Gastrocnemius medialis (tissue), 4 donors: Measurements from ENCODE around the gene TBC1D30. TPM values are rescaled to one million over a fixed set of nuclear protein-coding genes. Genes with fewer than 3 reads are reported as not detected.
"Not testable (repeated sequence)": the region's sequence is repeated elsewhere in the genome, so short reads cannot be mapped to it uniquely, and the experiment has no call there.

Experiments used
- ATAC-seq, 2 donors: fragments of 150-250 bp; one replicate each; pipeline ENCODE4 v1.9.1; 2016
- DNase-seq, 2 donors: peaks; one replicate each; pipeline ENCODE4 v3.0.0-alpha.2; 2019
- H3K27ac ChIP-seq, 4 donors: fragments of 200-600 bp; sonication (generic); 1 replicate in 1 of 4; 2 replicates in 3 of 4; pipeline ENCODE4 v1.5.1; 2016 to 2018; ENCODE audit warnings: mild to moderate bottlenecking in 2 of 4, moderate library complexity in 1 of 4
- H3K27me3 ChIP-seq, 3 donors: fragments of 200-600 bp; sonication (generic) in 2 of 3; 1 replicate in 1 of 3; 2 replicates in 2 of 3; pipeline versions ENCODE4 v1.5.1 to v1.6.0; 2016 to 2019; ENCODE audit warnings: mild to moderate bottlenecking in 1 of 3, moderate library complexity in 1 of 3
- H3K36me3 ChIP-seq, 2 donors: fragments of 200-600 bp; sonication (generic) in 1 of 2; one replicate each; pipeline ENCODE4 v1.5.1; 2017 to 2018
- H3K4me1 ChIP-seq, 2 donors: fragments of 200-600 bp; sonication (generic) in 1 of 2; one replicate each; pipeline ENCODE4 v1.5.1; 2016 to 2017; ENCODE audit warnings: mild to moderate bottlenecking in 2 of 2
- H3K4me3 ChIP-seq, 4 donors: fragments of 200-600 bp; sonication (generic) in 3 of 4; 1 replicate in 1 of 4; 2 replicates in 3 of 4; pipeline ENCODE4 v1.5.1; 2016 to 2019; ENCODE audit warnings: mild to moderate bottlenecking in 2 of 4
- H3K9me3 ChIP-seq, 3 donors: fragments of 200-600 bp; sonication (generic) in 2 of 3; 1 replicate in 1 of 3; 2 replicates in 2 of 3; pipeline ENCODE4 v1.5.1; 2016 to 2019
- CTCF ChIP-seq, 5 experiments: fragments of 450-650 bp in 3 of 5; fragments of 200-600 bp in 2 of 5; sonication (generic) in 2 of 5; IDR thresholded peaks in 4 of 5; conservative IDR thresholded peaks in 1 of 5; 1 replicate in 4 of 5; 2 replicates in 1 of 5; pipeline ENCODE4 v1.5.1; 2016 to 2019; ENCODE audit warnings: antibody characterized with exemption in 5 of 5, mild to moderate bottlenecking in 3 of 5, moderate library complexity in 3 of 5
- POLR2A ChIP-seq, 2 donors: fragments of 450-650 bp; IDR thresholded peaks; one replicate each; pipeline ENCODE4 v1.6.1; 2017; ENCODE audit warnings: antibody characterized with exemption in 2 of 2, mild to moderate bottlenecking in 2 of 2, moderate library complexity in 2 of 2
- in situ Hi-C, 4 donors: fragments of 200-750 bp; cut with MboI; loops; one replicate each; pipeline versions ENCODE4 v1.15.0 to v1.8.0; 2017; ENCODE audit warnings: low sequenced_read_pairs in 4 of 4
- intact Hi-C: fragments of 100-400 bp; cut with DNase I; formaldehyde crosslinking; loops from one replicate; pipeline ENCODE4 v1.15.1; 2023; ENCODE audit warnings: low total_unique reads
- total RNA-seq, 4 donors: library from RNA; depleted of rRNA; stranded (reverse); fragments of >200 nt; gene quantifications; one replicate each; pipeline versions ENCODE4 v1.1.0 to v1.2.3, GENCODE V29; 2016

TBC1D30 gene
- 1 to 10 TPM in 1 of 4 donors, under 1 TPM in 3; 0.07 to 3.8 (median 0.87) TPM for total RNA-seq

GRCh38 chr12:64824500-64825142 lies at the start of gene TBC1D30:
Gene TBC1D30 (plus strand): TSS chr12:64824647. CDS start chr12:64824880, 233 bp downstream.
- H3K27ac ChIP-seq, result no peak within 1 kb of the TSS
- peaks cover 42 to 58% (median 44%) of the 10 kb centered on the region in 3 donors for H3K27me3 ChIP-seq
- in situ Hi-C loops (no loop called here), intact Hi-C loops (no loop called here)
- H3K4me1 ChIP-seq, result peaks cover 5 to 21% of the 10 kb centered on the region in 2 donors
- H3K9me3 ChIP-seq, result no peaks in the 10 kb centered on the region
- TF ChIP-seq CTCF (IDR thresholded peaks at IDR 0.05 in 4 of 5, conservative IDR thresholded peaks at IDR 0.05 in 1 of 5) (no peak), POLR2A (IDR thresholded peaks at IDR 0.05) (no peak)
- DNase-seq (no peak), ATAC-seq (no peak)
- H3K4me3 ChIP-seq, result peak within 1 kb of the TSS; percentile 34 to 64 (median 43)
- no peaks in the 10 kb centered on the region for H3K36me3 ChIP-seq

GRCh38 chr12:64775147-64775736 lies 49.2 kb upstream of the TBC1D30 start:
- H3K27ac ChIP-seq, H3K9me3 ChIP-seq, ATAC-seq, intact Hi-C loops, H3K4me3 ChIP-seq, H3K4me1 ChIP-seq, in situ Hi-C loops, H3K36me3 ChIP-seq, DNase-seq: not testable (repeated sequence)
- H3K27me3 ChIP-seq, result peaks cover 0 to 20% (median 1%) of the 10 kb centered on the region in 3 donors

GRCh38 chr12:64779354-64779974 lies 45.0 kb upstream of the TBC1D30 start:
- DNase-seq (no peak), ATAC-seq (no peak)
- peaks cover 38 to 50% (median 42%) of the 10 kb centered on the region in 3 donors for H3K27me3 ChIP-seq
- no peaks in the 10 kb centered on the region for H3K36me3 ChIP-seq
- peaks cover 3 to 11% of the 10 kb centered on the region in 2 donors for H3K4me1 ChIP-seq
- H3K9me3 ChIP-seq, result no peaks in the 10 kb centered on the region
- intact Hi-C loops (no loop called here), in situ Hi-C loops (no loop called here)
- no peak for TF ChIP-seq CTCF (IDR thresholded peaks at IDR 0.05 in 4 of 5, conservative IDR thresholded peaks at IDR 0.05 in 1 of 5)
- no peak for TF ChIP-seq POLR2A (IDR thresholded peaks at IDR 0.05)
- H3K4me3 ChIP-seq, result no peak overlapping the region
- H3K27ac ChIP-seq, result no peak overlapping the region

GRCh38 chr12:64780132-64780530 lies 44.3 kb upstream of the TBC1D30 start:
- peak overlapping the region; percentile 50 to 64 (median 53) for H3K4me3 ChIP-seq
- intact Hi-C loops (no loop called here), in situ Hi-C loops (no loop called here)
- H3K27ac ChIP-seq, result peak overlapping the region in 1 of 4 donors; percentile 3
- H3K9me3 ChIP-seq, result no peaks in the 10 kb centered on the region
- DNase-seq (no peak), ATAC-seq (no peak)
- H3K36me3 ChIP-seq, result no peaks in the 10 kb centered on the region
- peaks cover 3 to 11% of the 10 kb centered on the region in 2 donors for H3K4me1 ChIP-seq
- TF ChIP-seq CTCF (IDR thresholded peaks at IDR 0.05 in 4 of 5, conservative IDR thresholded peaks at IDR 0.05 in 1 of 5) (no peak), POLR2A (IDR thresholded peaks at IDR 0.05) (no peak)
- H3K27me3 ChIP-seq, result peaks cover 45 to 55% (median 47%) of the 10 kb centered on the region in 3 donors
